GM06990 (cell line): Measurements from ENCODE around the gene G0S2.

Experiments used
- DNase-seq: peaks from one replicate; pipeline ENCODE4 v3.0.0-alpha.2; 2011; ENCODE audit not compliant: insufficient read length; ENCODE audit errors: extremely low read depth
- H3K27me3 ChIP-seq: replicated peaks from 2 replicates; pipeline ENCODE4 v1.6.0; 2011; ENCODE audit warnings: low read length; ENCODE audit not compliant: control insufficient read depth, insufficient read depth
- H3K36me3 ChIP-seq: 2 replicates; pipeline ENCODE4 v1.5.1; 2011; ENCODE audit warnings: low read length; ENCODE audit not compliant: control insufficient read depth, insufficient read depth
- H3K4me3 ChIP-seq: replicated peaks from 2 replicates; pipeline ENCODE4 v1.5.1; 2011; ENCODE audit warnings: low read depth, mild to moderate bottlenecking, control low read depth, low read length
- TF ChIP-seq, protein P1 (sequence below): IDR thresholded peaks from 2 replicates; pipeline ENCODE4 v1.5.1; 2011; ENCODE audit warnings: low read length, control low read depth, mild to moderate bottlenecking, inconsistent platforms; ENCODE audit not compliant: insufficient read depth, poor library complexity, severe bottlenecking

G0S2 gene

DNA sequence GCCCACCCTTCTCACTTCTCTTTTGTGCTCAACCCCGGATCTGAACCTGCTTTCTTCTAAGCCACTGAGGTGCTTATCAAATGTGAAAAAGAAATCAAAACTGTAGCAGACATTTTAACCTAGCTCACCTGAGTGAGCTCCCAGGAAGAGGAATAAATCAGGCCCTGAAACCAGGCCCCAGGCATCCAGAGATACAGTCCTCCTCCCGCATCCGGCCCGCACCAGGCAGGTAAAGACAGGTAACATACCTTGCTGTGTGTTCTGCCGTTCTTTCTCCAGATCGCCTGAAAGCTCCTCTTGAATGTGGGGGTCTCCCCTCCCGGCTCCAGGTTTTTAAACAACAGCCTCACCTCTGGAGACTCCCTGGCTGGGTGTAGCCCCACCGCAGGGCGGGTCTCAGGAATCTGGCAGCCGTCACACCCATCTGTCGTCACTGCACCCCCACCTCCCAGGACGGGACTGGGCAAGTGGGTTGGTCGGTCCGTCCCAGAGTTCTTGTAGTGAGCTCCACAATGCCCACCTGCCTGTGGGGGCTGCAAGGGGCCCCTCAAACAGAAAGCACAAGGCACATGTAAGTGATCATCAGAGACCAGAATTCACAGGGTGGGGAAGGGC is 23.0 kb upstream of the G0S2 start, which contains the start of gene LAMB3:
LAMB3 (minus strand) TSS at position 305 of the 615 bp plus-strand sequence. CDS start 1,481 bp downstream, outside the sequence.
- DNase-seq, result no peak
- Histone ChIP-seq H3K36me3 (no peaks in the 10 kb centered on the region), H3K27me3 (no peaks in the 10 kb centered on the region; the same call in 1 of the 2 replicates), H3K4me3 (no peak within 1 kb of the TSS)
- TF ChIP-seq, protein P1, sequence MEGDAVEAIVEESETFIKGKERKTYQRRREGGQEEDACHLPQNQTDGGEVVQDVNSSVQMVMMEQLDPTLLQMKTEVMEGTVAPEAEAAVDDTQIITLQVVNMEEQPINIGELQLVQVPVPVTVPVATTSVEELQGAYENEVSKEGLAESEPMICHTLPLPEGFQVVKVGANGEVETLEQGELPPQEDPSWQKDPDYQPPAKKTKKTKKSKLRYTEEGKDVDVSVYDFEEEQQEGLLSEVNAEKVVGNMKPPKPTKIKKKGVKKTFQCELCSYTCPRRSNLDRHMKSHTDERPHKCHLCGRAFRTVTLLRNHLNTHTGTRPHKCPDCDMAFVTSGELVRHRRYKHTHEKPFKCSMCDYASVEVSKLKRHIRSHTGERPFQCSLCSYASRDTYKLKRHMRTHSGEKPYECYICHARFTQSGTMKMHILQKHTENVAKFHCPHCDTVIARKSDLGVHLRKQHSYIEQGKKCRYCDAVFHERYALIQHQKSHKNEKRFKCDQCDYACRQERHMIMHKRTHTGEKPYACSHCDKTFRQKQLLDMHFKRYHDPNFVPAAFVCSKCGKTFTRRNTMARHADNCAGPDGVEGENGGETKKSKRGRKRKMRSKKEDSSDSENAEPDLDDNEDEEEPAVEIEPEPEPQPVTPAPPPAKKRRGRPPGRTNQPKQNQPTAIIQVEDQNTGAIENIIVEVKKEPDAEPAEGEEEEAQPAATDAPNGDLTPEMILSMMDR, result no peak

DNA sequence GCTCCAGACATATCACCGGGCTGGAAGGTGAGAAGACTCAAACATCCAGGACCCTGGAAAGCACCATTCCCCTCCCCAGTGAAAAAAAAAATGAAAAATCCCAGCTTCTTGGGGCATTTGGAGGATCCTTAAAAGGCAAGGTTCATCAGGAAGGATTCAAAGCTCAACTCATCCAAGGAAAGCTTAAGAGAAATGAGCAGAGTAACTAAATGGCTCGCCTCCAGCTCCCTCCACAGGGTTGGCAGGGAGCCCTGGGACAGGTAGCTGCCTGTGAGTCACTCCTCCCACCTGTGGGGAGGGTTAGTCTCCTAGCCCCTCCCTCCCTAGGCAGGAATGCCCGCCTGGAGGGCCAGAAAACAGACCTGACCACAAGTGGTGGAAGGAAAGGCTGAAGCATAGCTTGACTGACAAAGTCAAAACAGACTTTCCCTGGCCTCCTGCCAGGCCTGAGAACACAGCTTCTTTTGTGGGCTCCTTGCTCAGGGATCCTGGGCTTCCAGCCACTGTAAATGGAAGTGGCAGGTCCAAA is 22.3 kb upstream of the G0S2 start:
- TF ChIP-seq, protein P1, result no peak
- Histone ChIP-seq H3K36me3 (no peaks in the 10 kb centered on the region), H3K27me3 (no peaks in the 10 kb centered on the region; the same call in 1 of the 2 replicates), H3K4me3 (no peak overlapping the region)
- DNase-seq, result no peak

DNA sequence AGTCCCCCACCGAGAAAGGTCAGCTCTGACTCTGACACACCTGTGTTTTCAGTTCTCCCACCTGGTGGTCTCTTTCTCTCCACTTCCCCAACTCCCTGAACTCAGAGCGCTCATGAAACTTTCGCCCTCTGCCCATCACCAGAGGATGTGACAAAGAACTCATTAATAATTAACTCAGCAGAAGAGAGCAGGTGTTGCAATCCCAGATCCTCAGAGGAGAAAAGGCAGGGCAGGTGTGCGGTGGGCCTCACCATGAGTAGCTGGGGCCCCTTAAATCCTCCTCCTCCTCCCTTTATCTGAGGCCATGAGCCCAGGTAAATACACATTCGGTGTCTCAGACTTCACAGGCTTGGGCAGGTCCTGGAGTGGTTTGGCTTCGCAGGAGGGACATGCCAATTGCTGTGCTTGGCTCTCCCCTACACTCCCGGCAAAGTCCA is 21.3 kb upstream of the G0S2 start:
- no peak overlapping the region for H3K4me3 ChIP-seq
- TF ChIP-seq, protein P1, result no peak
- no peak for DNase-seq
- H3K36me3 ChIP-seq, result no peaks in the 10 kb centered on the region
- H3K27me3 ChIP-seq, result no peaks in the 10 kb centered on the region; the same call in 1 of the 2 replicates

- Histone ChIP-seq H3K4me3 (no peak overlapping the region), H3K36me3 (no peaks in the 10 kb centered on the region), H3K27me3 (no peaks in the 10 kb centered on the region; the same call in 1 of the 2 replicates)
- TF ChIP-seq, protein P1, result no peak
- no peak for DNase-seq
Observed at GRCh38 chr1:209655411-209656231, 19.6 kb upstream of the G0S2 start.

- no peaks in the 10 kb centered on the region for H3K36me3 ChIP-seq
- DNase-seq, result peak; percentile 38
- TF ChIP-seq, protein P1, result no peak
- H3K27me3 ChIP-seq, result no peaks in the 10 kb centered on the region; the same call in 1 of the 2 replicates
- H3K4me3 ChIP-seq, result no peak overlapping the region
Observed at GRCh38 chr1:209657140-209657879, 17.9 kb upstream of the G0S2 start.
